DND-41 (cell line): ENCODE results near the gene SLC40A1.

Experiments used
- ATAC-seq: fragments of 200-7000 bp; cut with Tn5 transposase; 3 replicates; pipeline ENCODE4 v1.9.1; 2021; ENCODE audit warnings: low read depth; ENCODE audit not compliant: insufficient read depth
- DNase-seq: peaks from one replicate; pipeline ENCODE4 v3.0.0-alpha.2; 2020
- H2AFZ ChIP-seq: 2 replicates; pipeline ENCODE4 v1.6.0; 2012; ENCODE audit warnings: low read depth, low read length
- H3K27ac ChIP-seq: 2 replicates; pipeline ENCODE4 v1.5.1; 2012; ENCODE audit warnings: low read length, inconsistent platforms
- H3K27me3 ChIP-seq: fragments of 200-600 bp; sonication (generic); 2 replicates; pipeline ENCODE4 v1.6.0; 2012; ENCODE audit warnings: low read length, mild to moderate bottlenecking, inconsistent platforms; ENCODE audit not compliant: insufficient read depth, poor library complexity
- H3K36me3 ChIP-seq: 2 replicates; pipeline ENCODE4 v1.5.1; 2012; ENCODE audit warnings: low read length, inconsistent platforms; ENCODE audit not compliant: insufficient read depth
- H3K4me1 ChIP-seq: 2 replicates; pipeline ENCODE4 v1.5.1; 2012; ENCODE audit warnings: mild to moderate bottlenecking, low read length; ENCODE audit not compliant: insufficient read depth
- H3K4me2 ChIP-seq: 2 replicates; pipeline ENCODE4 v1.6.0; 2012; ENCODE audit warnings: mild to moderate bottlenecking, moderate library complexity, low read length, inconsistent platforms; ENCODE audit not compliant: insufficient read depth
- H3K4me3 ChIP-seq, 2 experiments: fragments of 200-600 bp in 1 of 2; shearing (Covaris generic) in 1 of 2; 2 replicates each; pipeline ENCODE4 v1.5.1; 2012 to 2016; ENCODE audit warnings: inconsistent platforms in 2 of 2, low read length in 2 of 2, mild to moderate bottlenecking in 2 of 2, low read depth in 1 of 2, moderate library complexity in 1 of 2
- H3K79me2 ChIP-seq: 2 replicates; pipeline ENCODE4 v1.6.0; 2012; ENCODE audit warnings: low read length, inconsistent platforms; ENCODE audit not compliant: insufficient read depth
- H3K9ac ChIP-seq: 2 replicates; pipeline ENCODE4 v1.6.0; 2012; ENCODE audit warnings: low read depth, mild to moderate bottlenecking, inconsistent platforms, low read length, moderate library complexity
- H3K9me3 ChIP-seq: 2 replicates; pipeline ENCODE4 v1.5.1; 2012; ENCODE audit warnings: low read length, moderate library complexity, mild to moderate bottlenecking, inconsistent platforms; ENCODE audit not compliant: insufficient read depth, severe bottlenecking
- H4K20me1 ChIP-seq: 2 replicates; pipeline ENCODE4 v1.6.0; 2012; ENCODE audit warnings: low read length; ENCODE audit not compliant: insufficient read depth
- EZH2 ChIP-seq: IDR thresholded peaks from 3 replicates; pipeline ENCODE4 v1.6.1; 2012; ENCODE audit warnings: borderline replicate concordance, low read depth, mild to moderate bottlenecking, moderate library complexity, low read length, inconsistent platforms; ENCODE audit not compliant: severe bottlenecking
- TF ChIP-seq, protein P1 (sequence below): IDR thresholded peaks from 2 replicates; pipeline ENCODE4 v1.5.1; 2012; ENCODE audit warnings: borderline replicate concordance, low read length, moderate library complexity, mild to moderate bottlenecking; ENCODE audit not compliant: poor library complexity, severe bottlenecking; ENCODE audit errors: extremely low read depth

Gene SLC40A1

DNA sequence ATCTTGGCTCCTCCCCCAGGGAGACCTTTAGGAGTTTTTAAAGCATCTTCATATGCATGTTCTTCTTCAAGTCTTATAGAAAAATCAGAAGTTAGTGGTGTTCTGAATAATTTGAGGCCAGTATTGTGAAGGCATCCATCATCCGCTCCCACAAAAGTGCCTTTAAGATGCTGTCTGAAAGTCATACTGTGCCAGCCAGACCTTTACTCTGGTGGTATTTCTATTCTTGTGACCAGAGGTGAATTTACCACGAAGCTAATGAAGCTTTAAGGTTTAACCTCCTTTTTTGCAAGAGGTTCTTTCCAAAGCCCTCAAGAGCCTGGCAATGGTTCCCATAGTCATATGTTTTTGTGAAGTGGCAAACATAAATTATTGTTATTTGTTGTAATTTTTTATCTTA lies 54.3 kb downstream of the SLC40A1 start:
- no peak overlapping the region for H3K4me2 ChIP-seq
- H3K4me3 ChIP-seq = no peak overlapping the region
- no peak for DNase-seq
- H3K27me3 ChIP-seq = no peaks in the 10 kb centered on the region
- TF ChIP-seq, protein P1, sequence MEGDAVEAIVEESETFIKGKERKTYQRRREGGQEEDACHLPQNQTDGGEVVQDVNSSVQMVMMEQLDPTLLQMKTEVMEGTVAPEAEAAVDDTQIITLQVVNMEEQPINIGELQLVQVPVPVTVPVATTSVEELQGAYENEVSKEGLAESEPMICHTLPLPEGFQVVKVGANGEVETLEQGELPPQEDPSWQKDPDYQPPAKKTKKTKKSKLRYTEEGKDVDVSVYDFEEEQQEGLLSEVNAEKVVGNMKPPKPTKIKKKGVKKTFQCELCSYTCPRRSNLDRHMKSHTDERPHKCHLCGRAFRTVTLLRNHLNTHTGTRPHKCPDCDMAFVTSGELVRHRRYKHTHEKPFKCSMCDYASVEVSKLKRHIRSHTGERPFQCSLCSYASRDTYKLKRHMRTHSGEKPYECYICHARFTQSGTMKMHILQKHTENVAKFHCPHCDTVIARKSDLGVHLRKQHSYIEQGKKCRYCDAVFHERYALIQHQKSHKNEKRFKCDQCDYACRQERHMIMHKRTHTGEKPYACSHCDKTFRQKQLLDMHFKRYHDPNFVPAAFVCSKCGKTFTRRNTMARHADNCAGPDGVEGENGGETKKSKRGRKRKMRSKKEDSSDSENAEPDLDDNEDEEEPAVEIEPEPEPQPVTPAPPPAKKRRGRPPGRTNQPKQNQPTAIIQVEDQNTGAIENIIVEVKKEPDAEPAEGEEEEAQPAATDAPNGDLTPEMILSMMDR = no peak
- TF ChIP-seq EZH2 = no peak
- no peak overlapping the region for H2AFZ ChIP-seq
- no peaks in the 10 kb centered on the region for H3K79me2 ChIP-seq
- H3K36me3 ChIP-seq = no peaks in the 10 kb centered on the region
- no peak overlapping the region for H3K27ac ChIP-seq
- 0 out of 2 replicates have a peak, but pooled peaks cover 6% of the 10 kb centered on the region for H3K4me1 ChIP-seq
- ATAC-seq = no peak
- no peaks in the 10 kb centered on the region for H3K9me3 ChIP-seq
- no peak overlapping the region for H3K9ac ChIP-seq
- no peaks in the 10 kb centered on the region for H4K20me1 ChIP-seq

DNA sequence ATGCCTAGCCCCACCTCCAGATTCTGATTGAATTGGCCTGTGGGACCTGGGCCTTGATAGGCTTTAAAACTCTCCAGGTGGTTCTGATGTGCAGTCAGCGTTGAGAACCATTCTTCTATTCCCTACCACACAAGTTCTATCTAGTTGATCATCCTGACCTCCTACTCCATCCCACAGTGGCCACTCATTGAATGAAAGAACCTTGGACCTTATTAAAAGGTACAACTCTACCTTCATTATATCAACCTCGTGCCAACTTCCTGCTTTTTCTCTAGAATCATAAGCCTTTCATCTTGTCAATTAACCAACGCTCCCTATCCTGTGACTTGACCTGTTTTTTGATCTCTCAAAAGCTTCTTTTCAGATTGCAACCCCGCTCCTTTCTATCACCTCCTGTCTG lies 55.8 kb downstream of the SLC40A1 start:
- TF ChIP-seq, protein P1 = no peak
- no peak for TF ChIP-seq EZH2
- no peak overlapping the region for H3K27ac ChIP-seq
- no peak overlapping the region for H3K4me3 ChIP-seq
- DNase-seq (no peak), ATAC-seq (no peak)
- H3K4me2 ChIP-seq = no peak overlapping the region
- no peaks in the 10 kb centered on the region for H4K20me1 ChIP-seq
- 0 out of 2 replicates have a peak, but pooled peaks cover 6% of the 10 kb centered on the region for H3K4me1 ChIP-seq
- no peaks in the 10 kb centered on the region for H3K79me2 ChIP-seq
- no peaks in the 10 kb centered on the region for H3K9me3 ChIP-seq
- H2AFZ ChIP-seq = no peak overlapping the region
- no peak overlapping the region for H3K9ac ChIP-seq
- H3K36me3 ChIP-seq = no peaks in the 10 kb centered on the region
- H3K27me3 ChIP-seq = no peaks in the 10 kb centered on the region

DNA sequence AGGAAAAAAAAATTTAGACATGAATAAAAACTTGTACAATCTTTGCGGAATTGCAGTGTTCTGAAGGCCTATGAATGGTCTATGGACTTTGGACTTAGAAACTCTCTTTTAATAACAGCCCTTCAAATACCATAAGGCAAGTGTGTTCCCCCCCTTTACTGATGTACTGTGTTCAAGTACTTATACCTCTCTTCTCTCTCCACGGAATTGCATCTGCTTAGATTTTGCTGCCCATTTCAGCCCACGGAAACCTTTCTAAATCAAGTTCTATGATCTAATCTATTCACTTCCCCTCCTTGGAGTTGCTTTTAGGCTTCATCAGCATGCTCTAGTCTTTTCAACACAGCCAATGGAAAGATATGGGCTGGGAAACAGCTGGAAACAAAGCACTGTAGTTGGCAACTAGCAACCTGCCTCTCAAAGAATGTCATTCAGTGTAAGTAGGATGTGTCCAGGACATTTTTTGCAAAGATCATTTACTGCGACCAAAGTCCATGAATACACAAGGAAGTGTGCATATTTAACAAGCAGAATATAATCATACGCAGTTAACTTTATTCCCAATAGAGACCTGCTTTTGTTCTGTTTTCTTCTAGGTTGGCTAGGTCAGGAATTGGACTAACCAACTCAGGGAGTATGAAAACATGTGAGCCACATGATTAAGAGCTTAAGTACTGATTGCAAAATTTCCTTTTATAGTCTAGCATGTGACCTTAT lies 58.0 kb downstream of the SLC40A1 start:
- DNase-seq = no peak
- H3K27me3 ChIP-seq = no peaks in the 10 kb centered on the region

More for the DNA sequence above, 58.0 kb downstream of the SLC40A1 start:
- no peak for TF ChIP-seq EZH2
- TF ChIP-seq, protein P1 = no peak
- H4K20me1 ChIP-seq = no peaks in the 10 kb centered on the region
- H3K9ac ChIP-seq = no peak overlapping the region
- H2AFZ ChIP-seq = no peak overlapping the region
- no peaks in the 10 kb centered on the region for H3K36me3 ChIP-seq
- no peaks in the 10 kb centered on the region for H3K9me3 ChIP-seq
- no peaks in the 10 kb centered on the region for H3K79me2 ChIP-seq
- no peak overlapping the region for H3K27ac ChIP-seq
- ATAC-seq = no peak
- 0 out of 2 replicates have a peak, but pooled peaks cover 6% of the 10 kb centered on the region for H3K4me1 ChIP-seq
- H3K4me3 ChIP-seq = no peak overlapping the region
- no peak overlapping the region for H3K4me2 ChIP-seq
